GM12864 (cell line): Measurements from ENCODE around the gene PDZD4.

Experiments
- DNase-seq: peaks from one replicate; pipeline ENCODE4 v3.0.0-alpha.2; 2011; ENCODE audit warnings: low read depth
- H3K4me3 ChIP-seq: 2 replicates; pipeline ENCODE4 v1.5.1; 2011; ENCODE audit warnings: mild to moderate bottlenecking, low read depth, low read length, control low read depth
- TF ChIP-seq, protein P1 (sequence below): IDR thresholded peaks from 2 replicates; pipeline ENCODE4 v1.5.1; 2011; ENCODE audit warnings: low read depth, mild to moderate bottlenecking, moderate library complexity, low read length, control low read depth, inconsistent platforms; ENCODE audit errors: missing control alignments

The PDZD4 gene

DNA sequence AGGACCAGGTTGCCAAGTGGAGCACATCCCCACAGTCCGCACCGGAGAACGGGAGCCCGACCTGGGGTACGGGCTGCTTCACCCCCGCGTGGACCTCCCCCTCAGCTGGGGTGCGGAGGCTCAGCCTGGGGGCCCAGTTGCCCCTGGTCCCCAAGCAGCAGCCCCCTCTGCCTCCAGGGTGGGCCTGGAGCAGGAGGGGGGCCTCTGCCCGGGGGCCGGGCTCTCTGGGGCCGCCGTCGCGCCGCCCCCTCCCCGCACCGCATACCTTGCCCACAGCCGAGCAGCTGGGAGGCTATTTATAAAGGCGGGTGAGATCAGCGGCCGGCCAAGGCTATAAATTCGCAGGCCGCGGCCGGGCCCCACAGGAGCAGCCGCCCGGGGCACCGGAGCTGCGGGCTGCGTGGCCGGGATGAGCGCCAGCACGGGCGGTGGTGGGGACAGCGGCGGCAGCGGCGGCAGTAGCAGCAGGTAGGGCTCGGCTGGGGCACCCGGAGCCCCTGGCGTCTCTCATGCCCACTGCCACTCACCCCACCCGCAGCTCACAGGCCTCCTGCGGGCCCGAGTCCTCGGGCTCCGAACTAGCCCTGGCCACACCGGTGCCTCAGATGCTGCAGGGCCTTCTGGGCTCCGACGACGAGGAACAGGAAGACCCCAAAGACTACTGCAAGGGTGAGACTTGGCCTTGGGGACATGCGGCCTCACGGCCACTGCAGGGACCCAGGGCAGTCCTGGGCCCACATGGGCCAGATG is 49.5 kb downstream of the PDZD4 start, which contains the start of gene SRPK3:
TSS of gene SRPK3 (plus strand) at position 364 of the 750 bp plus-strand sequence. CDS start at position 410, 46 bp downstream.
- TF ChIP-seq, protein P1, sequence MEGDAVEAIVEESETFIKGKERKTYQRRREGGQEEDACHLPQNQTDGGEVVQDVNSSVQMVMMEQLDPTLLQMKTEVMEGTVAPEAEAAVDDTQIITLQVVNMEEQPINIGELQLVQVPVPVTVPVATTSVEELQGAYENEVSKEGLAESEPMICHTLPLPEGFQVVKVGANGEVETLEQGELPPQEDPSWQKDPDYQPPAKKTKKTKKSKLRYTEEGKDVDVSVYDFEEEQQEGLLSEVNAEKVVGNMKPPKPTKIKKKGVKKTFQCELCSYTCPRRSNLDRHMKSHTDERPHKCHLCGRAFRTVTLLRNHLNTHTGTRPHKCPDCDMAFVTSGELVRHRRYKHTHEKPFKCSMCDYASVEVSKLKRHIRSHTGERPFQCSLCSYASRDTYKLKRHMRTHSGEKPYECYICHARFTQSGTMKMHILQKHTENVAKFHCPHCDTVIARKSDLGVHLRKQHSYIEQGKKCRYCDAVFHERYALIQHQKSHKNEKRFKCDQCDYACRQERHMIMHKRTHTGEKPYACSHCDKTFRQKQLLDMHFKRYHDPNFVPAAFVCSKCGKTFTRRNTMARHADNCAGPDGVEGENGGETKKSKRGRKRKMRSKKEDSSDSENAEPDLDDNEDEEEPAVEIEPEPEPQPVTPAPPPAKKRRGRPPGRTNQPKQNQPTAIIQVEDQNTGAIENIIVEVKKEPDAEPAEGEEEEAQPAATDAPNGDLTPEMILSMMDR: no peak
- H3K4me3 ChIP-seq: no peak within 1 kb of the TSS
- DNase-seq: no peak

DNA sequence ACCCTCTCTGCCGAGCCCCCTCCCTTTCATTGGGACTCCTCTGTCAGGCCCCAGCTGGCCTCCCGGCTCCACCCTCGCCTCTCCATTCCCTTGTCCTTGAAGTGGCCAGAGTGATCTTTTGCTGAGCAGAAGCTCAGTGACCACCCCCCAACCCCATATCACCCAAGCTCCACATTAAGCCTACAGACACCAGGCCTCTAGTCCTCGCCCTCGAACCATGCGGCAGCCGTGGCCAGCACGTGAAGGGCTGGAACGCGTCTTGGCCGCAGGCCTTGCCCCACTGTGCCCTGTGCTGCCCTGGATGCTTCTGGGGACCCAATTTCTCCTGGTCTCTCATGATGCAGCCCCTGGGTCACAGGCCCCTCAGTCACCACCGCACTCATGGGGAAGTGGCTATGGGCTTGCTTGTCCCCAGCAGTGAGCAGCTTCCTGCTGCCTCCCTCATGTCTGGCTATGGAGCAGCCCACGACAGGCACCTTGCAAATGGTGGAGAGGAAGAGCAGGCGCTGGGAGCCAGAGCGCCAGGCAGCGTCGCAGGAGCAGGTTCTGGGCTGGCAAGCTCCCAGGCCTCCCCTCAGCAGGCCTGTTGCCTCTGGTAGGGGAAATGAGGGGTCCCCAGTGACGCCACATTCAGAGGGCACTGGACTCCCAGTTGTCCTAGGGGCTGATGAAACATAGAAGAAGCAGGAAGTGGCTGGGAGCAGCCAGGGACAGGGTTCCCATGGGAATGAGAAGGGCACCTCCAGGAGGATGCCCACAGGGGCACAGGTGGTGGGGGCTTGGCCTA is 50.3 kb downstream of the PDZD4 start:
- H3K4me3 ChIP-seq: no peak overlapping the region
- TF ChIP-seq, protein P1: no peak
- DNase-seq: no peak

DNA sequence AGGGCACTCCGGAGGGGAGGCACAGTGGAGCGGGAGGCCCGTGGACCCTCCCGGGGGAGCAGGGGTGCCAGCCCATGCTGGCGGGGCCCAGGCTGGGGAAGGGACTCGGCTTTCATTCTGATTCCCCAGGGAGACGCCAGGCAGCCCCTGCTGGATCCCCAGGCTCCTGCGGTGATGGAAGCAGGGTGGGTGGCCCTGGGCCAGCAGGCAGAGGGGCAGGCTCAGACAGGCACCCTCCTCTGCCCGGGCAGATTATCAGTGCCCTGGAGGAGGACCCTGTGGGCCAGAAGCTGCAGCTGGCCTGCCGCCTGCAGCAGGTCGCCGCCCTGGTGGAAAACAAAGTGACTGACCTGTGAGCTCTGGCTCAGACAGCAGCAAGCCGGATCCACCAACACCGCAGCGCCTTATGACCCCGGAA is 51.7 kb downstream of the PDZD4 start:
- no peak overlapping the region for H3K4me3 ChIP-seq
- DNase-seq: no peak
- TF ChIP-seq, protein P1: no peak

DNA sequence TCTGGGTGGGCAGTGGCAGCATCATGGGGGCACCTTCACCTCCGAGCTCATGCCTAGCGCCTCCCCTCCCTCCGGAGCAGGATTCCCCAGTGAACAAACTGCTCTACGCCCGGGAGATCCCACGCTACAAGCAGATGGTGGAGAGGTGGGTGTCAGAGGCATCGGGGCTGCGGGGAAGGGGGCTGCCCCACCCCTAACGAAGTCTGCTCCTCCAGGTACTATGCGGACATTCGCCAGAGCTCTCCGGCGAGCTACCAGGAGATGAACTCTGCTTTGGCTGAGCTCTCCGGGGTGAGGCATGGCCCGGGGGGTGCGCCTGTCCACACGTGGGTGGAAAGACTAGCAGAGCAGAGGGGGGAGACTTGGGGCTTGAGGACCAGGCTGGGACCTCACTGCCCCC is 52.2 kb downstream of the PDZD4 start:
- no peak overlapping the region for H3K4me3 ChIP-seq
- TF ChIP-seq, protein P1: no peak
- no peak for DNase-seq

DNA sequence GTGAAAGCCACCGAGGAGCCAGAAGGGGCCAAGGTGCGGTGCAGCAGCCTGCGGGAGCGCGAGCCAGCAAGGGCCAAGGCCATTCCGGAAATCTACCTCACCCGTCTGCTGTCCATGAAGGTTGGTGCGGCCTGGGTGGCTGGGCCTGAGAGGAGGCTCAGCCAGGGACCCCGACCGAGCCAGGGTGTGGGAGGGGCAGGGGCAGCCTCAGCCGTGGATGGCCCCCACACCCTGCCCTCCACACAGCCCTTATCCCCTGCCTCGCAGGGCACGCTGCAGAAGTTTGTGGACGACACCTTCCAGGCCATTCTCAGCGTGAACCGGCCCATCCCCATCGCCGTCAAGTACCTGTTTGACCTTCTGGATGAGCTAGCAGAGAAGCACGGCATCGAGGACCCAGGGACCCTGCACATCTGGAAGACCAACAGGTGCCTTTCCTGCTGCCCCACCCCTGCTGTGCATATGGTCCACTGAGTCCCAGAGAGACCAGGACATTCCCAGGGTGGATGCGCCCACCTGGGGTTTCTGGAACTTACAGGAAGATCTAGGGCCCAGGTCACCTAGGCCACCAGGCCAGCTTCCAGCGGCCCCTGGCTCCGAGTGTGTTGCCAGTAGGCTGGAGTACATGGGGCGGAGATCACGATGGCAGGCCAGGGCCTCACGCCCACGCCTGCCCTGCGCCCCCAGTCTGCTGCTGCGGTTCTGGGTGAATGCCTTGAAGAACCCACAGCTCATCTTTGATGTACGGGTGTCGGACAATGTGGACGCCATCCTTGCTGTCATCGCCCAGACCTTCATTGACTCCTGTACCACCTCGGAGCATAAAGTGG is 52.9 kb downstream of the PDZD4 start:
- TF ChIP-seq, protein P1: no peak
- no peak overlapping the region for H3K4me3 ChIP-seq
- DNase-seq: no peak

DNA sequence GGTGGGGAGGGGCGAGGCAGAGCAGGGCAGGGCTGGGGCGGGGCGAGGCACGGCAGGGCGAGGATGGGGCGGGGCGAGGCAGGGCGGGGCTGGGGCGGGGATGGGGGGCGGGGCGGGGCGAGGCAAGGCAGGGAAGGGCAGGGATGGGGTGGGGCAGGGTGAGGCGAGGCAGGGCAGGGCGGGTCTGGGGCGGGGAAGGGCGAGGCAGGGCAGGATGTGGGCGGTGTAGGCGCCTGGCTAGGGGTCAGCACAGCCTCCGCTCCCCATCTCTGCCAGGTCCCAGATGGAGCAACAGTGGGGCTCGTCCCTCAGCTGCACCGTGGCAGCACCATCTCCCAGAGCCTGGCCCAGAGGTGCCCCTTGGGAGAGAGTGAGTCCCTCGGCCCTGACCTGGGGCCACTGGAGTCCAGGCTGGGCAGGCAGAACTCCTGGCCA is 53.7 kb downstream of the PDZD4 start:
- TF ChIP-seq, protein P1: no peak
- DNase-seq: no peak
- H3K4me3 ChIP-seq: no peak overlapping the region
